WERI-Rb-1 (cell line): Measurements from ENCODE around the gene RELL1.

ENCODE experiments used
- DNase-seq: peaks from one replicate; pipeline ENCODE4 v3.0.0-alpha.2; 2020
- H3K27ac ChIP-seq: fragments of 250-450 bp; sonication (Bioruptor Pico); 2 replicates; pipeline ENCODE4 v1.5.1; 2020; ENCODE audit warnings: mild to moderate bottlenecking, moderate library complexity
- H3K27me3 ChIP-seq: fragments of 250-450 bp; sonication (Bioruptor Pico); 2 replicates; pipeline ENCODE4 v1.5.1; 2021; ENCODE audit warnings: mild to moderate bottlenecking, low read depth, moderate library complexity; ENCODE audit not compliant: insufficient read depth, severe bottlenecking
- H3K36me3 ChIP-seq: fragments of 250-450 bp; sonication (Bioruptor Pico); 2 replicates; pipeline ENCODE4 v1.5.1; 2020; ENCODE audit warnings: mild to moderate bottlenecking, moderate library complexity
- H3K4me3 ChIP-seq: 2 replicates; pipeline ENCODE4 v1.5.1; 2011; ENCODE audit warnings: low read depth, mild to moderate bottlenecking, control low read depth, low read length
- H3K9me3 ChIP-seq: fragments of 250-450 bp; sonication (Bioruptor Pico); 2 replicates; pipeline ENCODE4 v1.5.1; 2021; ENCODE audit warnings: mild to moderate bottlenecking, moderate library complexity; ENCODE audit not compliant: severe bottlenecking
- TF ChIP-seq, protein P1 (sequence below): IDR thresholded peaks from 2 replicates; pipeline ENCODE4 v1.5.1; 2011; ENCODE audit warnings: low read depth, mild to moderate bottlenecking, control low read depth, inconsistent platforms, low read length

Gene RELL1

DNA sequence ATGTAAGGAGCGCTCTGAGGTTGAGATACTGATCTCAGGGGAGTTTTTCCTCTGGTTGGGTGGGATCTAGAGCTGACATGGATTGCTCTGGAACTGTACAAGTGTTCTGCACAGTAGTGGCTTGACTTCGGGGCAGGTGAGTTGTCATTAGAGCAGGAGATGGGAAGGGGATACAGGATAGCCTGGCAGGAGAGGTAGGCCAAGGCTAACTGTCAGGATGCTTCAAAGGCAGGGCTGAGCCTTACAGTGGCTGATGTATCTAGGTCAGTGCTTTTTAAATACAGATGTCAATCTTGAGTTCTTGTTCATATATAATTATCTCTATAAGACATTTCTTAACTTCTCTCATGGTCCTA is 43.5 kb upstream of the RELL1 start:
- no peaks in the 10 kb centered on the region for H3K9me3 ChIP-seq
- no peak for DNase-seq
- H3K4me3 ChIP-seq = no peak overlapping the region
- TF ChIP-seq, protein P1, sequence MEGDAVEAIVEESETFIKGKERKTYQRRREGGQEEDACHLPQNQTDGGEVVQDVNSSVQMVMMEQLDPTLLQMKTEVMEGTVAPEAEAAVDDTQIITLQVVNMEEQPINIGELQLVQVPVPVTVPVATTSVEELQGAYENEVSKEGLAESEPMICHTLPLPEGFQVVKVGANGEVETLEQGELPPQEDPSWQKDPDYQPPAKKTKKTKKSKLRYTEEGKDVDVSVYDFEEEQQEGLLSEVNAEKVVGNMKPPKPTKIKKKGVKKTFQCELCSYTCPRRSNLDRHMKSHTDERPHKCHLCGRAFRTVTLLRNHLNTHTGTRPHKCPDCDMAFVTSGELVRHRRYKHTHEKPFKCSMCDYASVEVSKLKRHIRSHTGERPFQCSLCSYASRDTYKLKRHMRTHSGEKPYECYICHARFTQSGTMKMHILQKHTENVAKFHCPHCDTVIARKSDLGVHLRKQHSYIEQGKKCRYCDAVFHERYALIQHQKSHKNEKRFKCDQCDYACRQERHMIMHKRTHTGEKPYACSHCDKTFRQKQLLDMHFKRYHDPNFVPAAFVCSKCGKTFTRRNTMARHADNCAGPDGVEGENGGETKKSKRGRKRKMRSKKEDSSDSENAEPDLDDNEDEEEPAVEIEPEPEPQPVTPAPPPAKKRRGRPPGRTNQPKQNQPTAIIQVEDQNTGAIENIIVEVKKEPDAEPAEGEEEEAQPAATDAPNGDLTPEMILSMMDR = no peak
- H3K27ac ChIP-seq = no peak overlapping the region
- H3K36me3 ChIP-seq = no peaks in the 10 kb centered on the region
- H3K27me3 ChIP-seq = peaks cover 54% of the 10 kb centered on the region

DNA sequence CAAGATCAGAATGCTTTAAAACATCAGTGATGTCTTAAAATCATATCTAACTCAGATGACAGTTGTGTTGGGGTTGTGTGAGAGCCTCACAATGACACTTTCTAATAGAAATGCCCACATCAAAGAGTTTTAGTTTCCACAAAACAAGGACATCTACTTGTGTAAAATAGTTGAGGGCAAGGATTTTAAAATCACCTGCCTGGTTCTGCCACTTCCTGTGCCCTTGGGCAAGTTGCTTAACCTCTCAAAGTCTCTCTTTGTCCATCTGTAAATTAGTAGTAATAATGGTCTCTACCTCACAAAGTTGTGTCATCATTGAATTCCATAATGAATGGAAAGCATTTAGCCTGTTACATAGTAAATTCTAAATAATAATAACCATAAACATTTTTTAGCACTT is 41.9 kb upstream of the RELL1 start:
- TF ChIP-seq, protein P1 = no peak
- peaks cover 56% of the 10 kb centered on the region for H3K27me3 ChIP-seq
- no peak for DNase-seq
- no peak overlapping the region for H3K4me3 ChIP-seq
- H3K27ac ChIP-seq = no peak overlapping the region
- no peaks in the 10 kb centered on the region for H3K36me3 ChIP-seq
- peaks cover 3% of the 10 kb centered on the region for H3K9me3 ChIP-seq

DNA sequence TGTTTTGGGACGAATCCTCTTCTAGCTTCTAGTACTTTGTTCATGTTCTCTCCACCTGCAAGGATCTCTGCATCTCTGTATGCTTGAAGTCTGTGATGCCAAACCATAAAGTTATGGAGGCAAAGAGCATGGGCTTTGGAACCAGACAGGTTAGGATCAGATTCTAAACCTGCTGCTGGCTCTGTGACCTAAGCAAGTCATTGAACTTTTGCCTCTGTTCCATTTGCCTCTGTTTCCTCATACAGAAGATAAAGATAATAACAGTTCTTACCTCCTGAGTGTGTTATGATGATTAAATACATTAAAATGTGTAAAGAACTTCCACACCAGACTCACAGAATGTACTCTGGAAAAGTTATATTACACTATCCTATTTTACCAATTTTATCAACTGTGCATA is 41.5 kb upstream of the RELL1 start:
- TF ChIP-seq, protein P1 = no peak
- Histone ChIP-seq H3K27ac (no peak overlapping the region), H3K4me3 (no peak overlapping the region), H3K9me3 (peaks cover 3% of the 10 kb centered on the region), H3K36me3 (no peaks in the 10 kb centered on the region), H3K27me3 (peaks cover 59% of the 10 kb centered on the region)
- no peak for DNase-seq

DNA sequence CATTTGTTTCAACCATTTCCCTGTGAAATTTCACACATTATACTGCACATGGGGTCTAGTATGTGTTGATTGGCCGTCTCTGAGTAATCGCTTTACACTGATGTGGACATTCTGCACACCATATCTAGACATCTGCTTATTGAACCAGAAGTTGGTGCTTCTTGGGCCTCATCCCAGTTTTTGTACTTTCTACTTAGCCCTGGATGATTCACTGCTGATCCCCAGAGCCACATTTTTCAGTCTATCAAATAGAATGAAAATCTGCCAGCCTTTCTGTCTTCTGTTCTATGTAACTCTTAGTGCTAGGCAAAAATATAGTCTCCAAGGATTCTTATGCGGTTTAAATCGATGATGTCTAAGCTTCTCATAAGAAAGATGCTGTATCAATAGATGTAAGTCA is 40.5 kb upstream of the RELL1 start:
- TF ChIP-seq, protein P1 = no peak
- peaks cover 3% of the 10 kb centered on the region for H3K9me3 ChIP-seq
- no peak for DNase-seq

DNA sequence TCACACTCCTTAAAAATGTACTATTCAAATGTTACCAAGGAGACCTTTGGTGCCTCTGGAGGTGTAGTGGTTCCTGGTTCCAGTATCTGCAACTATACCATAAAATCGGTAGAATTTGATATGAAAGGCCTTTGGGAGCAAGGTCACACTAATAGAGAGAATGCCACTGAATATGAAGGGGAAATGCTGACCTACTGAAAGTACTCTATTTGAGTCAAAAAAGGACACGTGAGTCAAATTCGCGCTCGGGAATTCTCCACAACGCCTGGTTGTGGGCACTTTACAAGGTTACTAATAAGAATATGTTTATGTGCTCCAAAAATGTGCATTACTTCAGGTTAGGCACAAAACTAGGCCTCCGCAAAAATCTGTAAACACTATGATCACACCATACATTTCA is 39.5 kb upstream of the RELL1 start:
- TF ChIP-seq, protein P1 = no peak
- no peaks in the 10 kb centered on the region for H3K36me3 ChIP-seq
- peaks cover 61% of the 10 kb centered on the region for H3K27me3 ChIP-seq
- H3K4me3 ChIP-seq = no peak overlapping the region
- H3K27ac ChIP-seq = no peak overlapping the region
- peaks cover 3% of the 10 kb centered on the region for H3K9me3 ChIP-seq
- no peak for DNase-seq

More for the DNA sequence above, 40.5 kb upstream of the RELL1 start:
- no peak overlapping the region for H3K4me3 ChIP-seq
- H3K27me3 ChIP-seq = peaks cover 63% of the 10 kb centered on the region
- H3K36me3 ChIP-seq = no peaks in the 10 kb centered on the region
- H3K27ac ChIP-seq = no peak overlapping the region

DNA sequence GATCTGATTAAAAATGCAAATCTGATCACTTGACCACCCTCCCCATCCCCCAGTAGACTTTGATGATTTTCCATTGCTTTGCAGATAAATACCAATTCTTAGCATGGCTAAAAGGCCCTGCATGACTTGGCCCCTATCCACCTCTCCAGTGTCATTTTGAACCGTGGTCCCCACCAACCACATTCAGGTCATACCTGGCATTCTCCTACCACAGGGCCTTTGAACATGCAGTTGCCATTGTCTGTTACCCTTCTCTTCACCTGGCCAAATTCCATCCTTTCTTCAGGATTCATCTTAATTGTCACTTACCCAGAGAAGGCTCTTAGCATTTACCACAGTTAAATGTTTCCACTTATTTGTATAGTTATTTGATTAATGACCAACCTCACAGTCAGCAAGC is 36.9 kb upstream of the RELL1 start:
- Histone ChIP-seq H3K9me3 (peaks cover 3% of the 10 kb centered on the region), H3K4me3 (no peak overlapping the region), H3K36me3 (no peaks in the 10 kb centered on the region), H3K27ac (no peak overlapping the region), H3K27me3 (peaks cover 67% of the 10 kb centered on the region)
- no peak for DNase-seq
- TF ChIP-seq, protein P1 = no peak
